HEK293 (cell line): ENCODE results near the gene PLEK2.

ENCODE experiments used
- CTCF ChIA-PET: fragments of 350-600 bp; formaldehyde crosslinking; extraction: SDS; loops from one replicate; lab custom pipeline; 2021; ENCODE audit warnings: antibody characterized with exemption; lab: Yijun Ruan, JAX
- POLR2A ChIA-PET: fragments of 300-600 bp; formaldehyde crosslinking; extraction: SDS; loops from one replicate; lab custom pipeline; 2020; ENCODE audit warnings: antibody characterized with exemption, inconsistent platforms; lab: Yijun Ruan, JAX
- H3K27ac ChIP-seq: fragments of 200-500 bp; sonication (Bioruptor generic); 2 replicates; pipeline ENCODE4 v1.5.1; 2014; ENCODE audit warnings: low read depth, low read length, control low read depth, inconsistent platforms; ENCODE audit errors: extremely low read depth
- H3K36me3 ChIP-seq, 2 experiments: fragments of 200-500 bp in 1 of 2; sonication (Bioruptor generic) in 1 of 2; 1 replicate in 1 of 2; 2 replicates in 1 of 2; pipeline ENCODE4 v1.5.1; 2014 to 2017; ENCODE audit warnings: inconsistent platforms in 2 of 2, low read length in 2 of 2; ENCODE audit not compliant: control insufficient read depth in 2 of 2, insufficient read depth in 1 of 2
- H3K4me1 ChIP-seq: fragments of 200-500 bp; sonication (Bioruptor generic); 2 replicates; pipeline ENCODE4 v1.5.1; 2014; ENCODE audit warnings: mild to moderate bottlenecking, low read length, inconsistent platforms; ENCODE audit not compliant: control insufficient read depth, insufficient read depth
- H3K4me3 ChIP-seq: 2 replicates; pipeline ENCODE4 v1.5.1; 2011; ENCODE audit warnings: low read depth, mild to moderate bottlenecking, control low read depth, low read length, moderate library complexity
- H3K9me3 ChIP-seq: fragments of 200-500 bp; sonication (Bioruptor generic); 2 replicates; pipeline ENCODE4 v1.5.1; 2014; ENCODE audit warnings: low read depth, low read length, inconsistent platforms; ENCODE audit not compliant: control insufficient read depth, insufficient read depth
- BCL11B ChIP-seq: fragments of 450-650 bp; formaldehyde crosslinking; IDR thresholded peaks from 2 replicates; pipeline ENCODE4 v1.5.1; 2016; ENCODE audit warnings: low read depth, missing biosample characterization, missing genetic modification characterization
- GLIS2 ChIP-seq: fragments of 450-650 bp; formaldehyde crosslinking; IDR thresholded peaks from 2 replicates; pipeline ENCODE4 v1.5.1; 2016; ENCODE audit warnings: missing biosample characterization, missing genetic modification characterization
- KLF1 ChIP-seq: fragments of 450-650 bp; formaldehyde crosslinking; IDR thresholded peaks from 2 replicates; pipeline ENCODE4 v1.5.1; 2016; ENCODE audit warnings: missing biosample characterization, missing genetic modification characterization
- KLF7 ChIP-seq: fragments of 450-650 bp; formaldehyde crosslinking; IDR thresholded peaks from 2 replicates; pipeline ENCODE4 v1.5.1; 2016; ENCODE audit warnings: missing biosample characterization, missing genetic modification characterization, borderline replicate concordance
- SP3 ChIP-seq: fragments of 450-650 bp; formaldehyde crosslinking; IDR thresholded peaks from 2 replicates; pipeline ENCODE4 v1.5.1; 2016; ENCODE audit warnings: missing biosample characterization, missing genetic modification characterization
- ZBTB21 ChIP-seq: fragments of 450-650 bp; formaldehyde crosslinking; IDR thresholded peaks from 2 replicates; pipeline ENCODE4 v1.5.1; 2017; ENCODE audit warnings: missing biosample characterization, missing genetic modification characterization
- ZNF146 ChIP-seq: fragments of 450-650 bp; formaldehyde crosslinking; IDR thresholded peaks from 2 replicates; pipeline ENCODE4 v1.5.1; 2016; ENCODE audit warnings: missing biosample characterization, missing genetic modification characterization
- ZNF155 ChIP-seq: fragments of 450-650 bp; formaldehyde crosslinking; IDR thresholded peaks from 2 replicates; pipeline ENCODE4 v1.5.1; 2016; ENCODE audit warnings: missing biosample characterization, missing genetic modification characterization
- ZNF202 ChIP-seq: fragments of 450-650 bp; formaldehyde crosslinking; IDR thresholded peaks from 2 replicates; pipeline ENCODE4 v1.5.1; 2016; ENCODE audit warnings: missing biosample characterization, missing genetic modification characterization, borderline replicate concordance
- ZNF24 ChIP-seq: fragments of 450-650 bp; formaldehyde crosslinking; IDR thresholded peaks from 2 replicates; pipeline ENCODE4 v1.5.1; 2016; ENCODE audit warnings: missing biosample characterization, missing genetic modification characterization
- ZNF501 ChIP-seq: fragments of 450-650 bp; formaldehyde crosslinking; IDR thresholded peaks from 2 replicates; pipeline ENCODE4 v1.5.1; 2016; ENCODE audit warnings: missing biosample characterization, missing genetic modification characterization
- ZNF530 ChIP-seq: fragments of 450-650 bp; formaldehyde crosslinking; IDR thresholded peaks from 2 replicates; pipeline ENCODE4 v1.5.1; 2016; ENCODE audit warnings: low read depth, missing biosample characterization, missing genetic modification characterization
- ZNF596 ChIP-seq: fragments of 450-650 bp; IDR thresholded peaks from 2 replicates; pipeline ENCODE4 v1.5.0; 2018; ENCODE audit warnings: missing biosample characterization, mild to moderate bottlenecking, missing genetic modification characterization, moderate library complexity
- ZNF654 ChIP-seq: fragments of 450-650 bp; formaldehyde crosslinking; IDR thresholded peaks from 2 replicates; pipeline ENCODE4 v1.5.1; 2016; ENCODE audit warnings: low read depth, missing biosample characterization, missing genetic modification characterization
- ZNF747 ChIP-seq: fragments of 450-650 bp; formaldehyde crosslinking; IDR thresholded peaks from 2 replicates; pipeline ENCODE4 v1.5.1; 2016; ENCODE audit warnings: missing biosample characterization, missing genetic modification characterization
- ZNF776 ChIP-seq: fragments of 450-650 bp; formaldehyde crosslinking; IDR thresholded peaks from 2 replicates; pipeline ENCODE4 v1.5.0; 2017; ENCODE audit warnings: missing biosample characterization, missing genetic modification characterization, borderline replicate concordance
- ZNF777 ChIP-seq: fragments of 450-650 bp; formaldehyde crosslinking; IDR thresholded peaks from 2 replicates; pipeline ENCODE4 v1.5.1; 2017; ENCODE audit warnings: missing biosample characterization, missing genetic modification characterization, borderline replicate concordance
- ZSCAN16 ChIP-seq: fragments of 450-650 bp; formaldehyde crosslinking; IDR thresholded peaks from 2 replicates; pipeline ENCODE4 v1.5.1; 2016; ENCODE audit warnings: missing biosample characterization, missing genetic modification characterization
- TF ChIP-seq, protein P1 (sequence below): fragments of 450-650 bp; formaldehyde crosslinking; IDR thresholded peaks from 2 replicates; pipeline ENCODE4 v1.5.1; 2016; ENCODE audit warnings: missing biosample characterization, missing genetic modification characterization
- TF ChIP-seq, protein P2 (sequence below): fragments of 450-650 bp; formaldehyde crosslinking; conservative IDR thresholded peaks from 2 replicates; pipeline ENCODE4 v1.5.1; 2016; ENCODE audit warnings: low read depth, missing biosample characterization, missing genetic modification characterization
- TF ChIP-seq, protein P3 (sequence below): fragments of 450-650 bp; formaldehyde crosslinking; IDR thresholded peaks from 2 replicates; pipeline ENCODE4 v1.5.1; 2016; ENCODE audit warnings: missing biosample characterization, missing genetic modification characterization, low read depth

PLEK2 gene

DNA sequence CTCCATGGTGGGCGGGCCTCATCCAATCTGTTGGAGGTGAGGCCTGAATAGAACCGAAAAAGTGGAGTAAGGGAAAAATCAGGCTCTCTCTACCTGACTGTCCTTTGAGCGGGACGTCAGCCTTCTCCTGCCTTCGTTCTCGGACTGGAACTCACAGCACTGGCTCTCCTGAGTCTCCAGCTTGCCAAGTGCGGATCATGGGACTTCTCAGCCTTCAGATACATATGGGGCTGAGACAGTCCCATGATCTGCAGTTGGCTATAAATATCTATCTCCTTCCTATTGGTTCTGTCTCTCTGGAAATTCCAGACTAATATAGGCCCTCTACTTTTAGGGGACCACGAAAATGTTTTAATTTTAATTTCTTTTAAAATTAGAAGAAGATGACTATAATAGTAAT, 29.7 kb upstream of the PLEK2 start (continued):
- TF ChIP-seq ZNF202 (no peak), KLF7 (tag by site-specific recombination) (no peak), ZNF24 (no peak)

DNA sequence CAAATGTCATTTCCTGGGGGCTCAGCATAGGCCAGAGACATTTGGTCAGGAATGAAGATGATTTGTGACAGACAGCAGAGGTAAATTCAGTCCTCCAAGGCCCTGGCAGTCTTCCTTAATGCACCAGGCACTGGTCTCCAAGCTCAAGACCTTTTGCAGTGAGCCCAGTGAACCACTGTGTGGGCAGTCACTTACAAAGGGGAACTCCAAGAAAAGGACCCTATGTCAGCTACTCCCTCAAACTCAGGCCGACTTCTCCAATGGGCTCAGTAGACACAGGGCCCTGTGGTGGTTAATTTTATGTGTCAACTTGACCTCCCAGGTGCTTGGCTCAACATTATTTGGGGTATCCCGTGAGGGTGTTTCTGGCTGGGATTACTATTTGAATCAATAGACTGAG, 29.3 kb upstream of the PLEK2 start:
- TF ChIP-seq ZNF501 (tag by site-specific recombination) (no peak), ZNF530 (tag by site-specific recombination) (no peak)
- Histone ChIP-seq H3K4me1 (no peaks in the 10 kb centered on the region), H3K9me3 (no peaks in the 10 kb centered on the region), H3K36me3 (no peaks in the 10 kb centered on the region), H3K27ac (no peak overlapping the region), H3K4me3 (no peak overlapping the region)
- CTCF ChIA-PET: interaction anchor here (1.2 kb wide), 1 partner anchor 130 kb away, joined by 4 read pairs; no protein-coding TSS in a partner anchor
- POLR2A ChIA-PET: no interaction called here

DNA sequence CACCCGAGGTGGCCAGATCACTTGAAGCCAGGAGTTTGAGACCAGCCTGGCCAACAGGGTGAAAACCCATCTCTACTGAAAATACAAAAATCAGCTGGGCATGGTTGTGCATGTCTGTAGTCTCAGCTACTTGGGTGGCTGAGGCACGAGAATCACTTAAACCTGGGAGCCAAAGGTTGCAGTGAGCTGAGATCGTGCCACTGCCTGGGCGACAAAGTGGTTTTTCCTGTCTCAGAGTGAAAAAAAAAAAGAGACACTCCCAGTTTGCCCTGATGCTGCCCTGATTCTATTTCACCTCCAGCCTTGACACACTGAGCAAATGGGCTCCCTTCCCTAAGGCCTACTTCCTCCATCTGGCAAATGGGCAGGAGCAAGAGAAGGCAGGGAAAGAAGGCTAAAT, 28.5 kb upstream of the PLEK2 start:
- no peaks in the 10 kb centered on the region for H3K4me1 ChIP-seq
- no peak overlapping the region for H3K27ac ChIP-seq
- no peaks in the 10 kb centered on the region for H3K36me3 ChIP-seq
- ChIA-PET POLR2A (no interaction called here), CTCF (interaction anchor here (1.2 kb wide), 1 partner anchor 131 kb away, joined by 4 read pairs; no protein-coding TSS in a partner anchor)
- TF ChIP-seq KLF1 (tag by site-specific recombination) (no peak), ZNF776 (tag by site-specific recombination) (no peak), ZNF747 (no peak), ZSCAN16 (tag by site-specific recombination) (no peak), ZNF596 (tag by site-specific recombination) (no peak), SP3 (no peak), GLIS2 (no peak), ZBTB21 (no peak), ZNF155 (tag by site-specific recombination) (no peak), ZNF146 (tag by site-specific recombination) (no peak), BCL11B (tag by site-specific recombination) (no peak), ZNF777 (tag by site-specific recombination) (no peak), ZNF654 (tag by site-specific recombination) (no peak)
- TF ChIP-seq, protein P1, sequence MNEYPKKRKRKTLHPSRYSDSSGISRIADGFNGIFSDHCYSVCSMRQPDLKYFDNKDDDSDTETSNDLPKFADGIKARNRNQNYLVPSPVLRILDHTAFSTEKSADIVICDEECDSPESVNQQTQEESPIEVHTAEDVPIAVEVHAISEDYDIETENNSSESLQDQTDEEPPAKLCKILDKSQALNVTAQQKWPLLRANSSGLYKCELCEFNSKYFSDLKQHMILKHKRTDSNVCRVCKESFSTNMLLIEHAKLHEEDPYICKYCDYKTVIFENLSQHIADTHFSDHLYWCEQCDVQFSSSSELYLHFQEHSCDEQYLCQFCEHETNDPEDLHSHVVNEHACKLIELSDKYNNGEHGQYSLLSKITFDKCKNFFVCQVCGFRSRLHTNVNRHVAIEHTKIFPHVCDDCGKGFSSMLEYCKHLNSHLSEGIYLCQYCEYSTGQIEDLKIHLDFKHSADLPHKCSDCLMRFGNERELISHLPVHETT (tag by site-specific recombination): no peak
- TF ChIP-seq, protein P2, sequence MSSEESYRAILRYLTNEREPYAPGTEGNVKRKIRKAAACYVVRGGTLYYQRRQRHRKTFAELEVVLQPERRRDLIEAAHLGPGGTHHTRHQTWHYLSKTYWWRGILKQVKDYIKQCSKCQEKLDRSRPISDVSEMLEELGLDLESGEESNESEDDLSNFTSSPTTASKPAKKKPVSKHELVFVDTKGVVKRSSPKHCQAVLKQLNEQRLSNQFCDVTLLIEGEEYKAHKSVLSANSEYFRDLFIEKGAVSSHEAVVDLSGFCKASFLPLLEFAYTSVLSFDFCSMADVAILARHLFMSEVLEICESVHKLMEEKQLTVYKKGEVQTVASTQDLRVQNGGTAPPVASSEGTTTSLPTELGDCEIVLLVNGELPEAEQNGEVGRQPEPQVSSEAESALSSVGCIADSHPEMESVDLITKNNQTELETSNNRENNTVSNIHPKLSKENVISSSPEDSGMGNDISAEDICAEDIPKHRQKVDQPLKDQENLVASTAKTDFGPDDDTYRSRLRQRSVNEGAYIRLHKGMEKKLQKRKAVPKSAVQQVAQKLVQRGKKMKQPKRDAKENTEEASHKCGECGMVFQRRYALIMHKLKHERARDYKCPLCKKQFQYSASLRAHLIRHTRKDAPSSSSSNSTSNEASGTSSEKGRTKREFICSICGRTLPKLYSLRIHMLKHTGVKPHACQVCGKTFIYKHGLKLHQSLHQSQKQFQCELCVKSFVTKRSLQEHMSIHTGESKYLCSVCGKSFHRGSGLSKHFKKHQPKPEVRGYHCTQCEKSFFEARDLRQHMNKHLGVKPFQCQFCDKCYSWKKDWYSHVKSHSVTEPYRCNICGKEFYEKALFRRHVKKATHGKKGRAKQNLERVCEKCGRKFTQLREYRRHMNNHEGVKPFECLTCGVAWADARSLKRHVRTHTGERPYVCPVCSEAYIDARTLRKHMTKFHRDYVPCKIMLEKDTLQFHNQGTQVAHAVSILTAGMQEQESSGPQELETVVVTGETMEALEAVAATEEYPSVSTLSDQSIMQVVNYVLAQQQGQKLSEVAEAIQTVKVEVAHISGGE (tag by site-specific recombination): no peak
- TF ChIP-seq, protein P3, sequence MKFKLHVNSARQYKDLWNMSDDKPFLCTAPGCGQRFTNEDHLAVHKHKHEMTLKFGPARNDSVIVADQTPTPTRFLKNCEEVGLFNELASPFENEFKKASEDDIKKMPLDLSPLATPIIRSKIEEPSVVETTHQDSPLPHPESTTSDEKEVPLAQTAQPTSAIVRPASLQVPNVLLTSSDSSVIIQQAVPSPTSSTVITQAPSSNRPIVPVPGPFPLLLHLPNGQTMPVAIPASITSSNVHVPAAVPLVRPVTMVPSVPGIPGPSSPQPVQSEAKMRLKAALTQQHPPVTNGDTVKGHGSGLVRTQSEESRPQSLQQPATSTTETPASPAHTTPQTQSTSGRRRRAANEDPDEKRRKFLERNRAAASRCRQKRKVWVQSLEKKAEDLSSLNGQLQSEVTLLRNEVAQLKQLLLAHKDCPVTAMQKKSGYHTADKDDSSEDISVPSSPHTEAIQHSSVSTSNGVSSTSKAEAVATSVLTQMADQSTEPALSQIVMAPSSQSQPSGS (tag by site-specific recombination): no peak
- H3K9me3 ChIP-seq: no peaks in the 10 kb centered on the region
- H3K4me3 ChIP-seq: no peak overlapping the region
